ENCODE measurements around the gene ZNF446.
"Not testable (repeated sequence)": the region's sequence is repeated elsewhere in the genome, so short reads cannot be mapped to it uniquely, and the experiment has no call there.

Gene ZNF446

DNA sequence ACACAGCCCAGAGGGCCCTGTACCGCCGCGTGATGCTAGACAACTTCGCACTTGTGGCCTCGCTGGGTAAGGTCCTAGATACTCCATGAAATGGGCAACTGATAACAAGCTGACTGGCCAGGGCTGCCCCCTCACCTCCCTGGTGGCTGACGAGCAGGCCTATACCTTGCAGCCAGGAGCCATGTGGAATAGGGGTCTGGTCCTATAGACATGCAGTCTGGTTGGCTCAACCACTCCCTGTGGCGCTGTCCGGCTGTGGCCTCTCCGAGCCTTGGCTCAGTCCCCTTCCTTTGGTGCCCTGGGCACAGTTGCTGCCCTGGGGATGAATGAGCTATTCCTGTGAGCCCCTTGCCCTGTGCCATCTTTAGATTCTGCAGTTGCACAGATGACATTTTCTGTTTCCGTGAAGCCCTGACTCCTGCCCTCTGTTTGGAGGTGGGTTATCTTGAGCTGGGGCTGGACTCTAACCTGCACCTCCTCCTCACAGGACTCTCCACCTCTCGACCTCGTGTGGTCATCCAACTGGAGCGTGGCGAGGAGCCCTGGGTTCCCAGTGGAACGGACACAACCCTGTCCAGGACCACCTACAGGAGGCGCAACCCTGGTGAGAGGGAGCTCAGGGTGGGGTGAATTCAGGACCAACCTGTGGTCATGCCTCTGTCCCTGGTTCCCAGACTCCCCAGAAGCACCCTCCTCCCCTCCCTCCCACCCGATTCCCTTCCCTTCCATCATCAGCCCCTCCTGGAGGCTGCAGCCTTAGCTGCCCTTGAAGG, 6.7 kb upstream of the ZNF446 start:
- no peak for DNase-seq (ENCODE audit: low read depth in 2 of 2)

DNA sequence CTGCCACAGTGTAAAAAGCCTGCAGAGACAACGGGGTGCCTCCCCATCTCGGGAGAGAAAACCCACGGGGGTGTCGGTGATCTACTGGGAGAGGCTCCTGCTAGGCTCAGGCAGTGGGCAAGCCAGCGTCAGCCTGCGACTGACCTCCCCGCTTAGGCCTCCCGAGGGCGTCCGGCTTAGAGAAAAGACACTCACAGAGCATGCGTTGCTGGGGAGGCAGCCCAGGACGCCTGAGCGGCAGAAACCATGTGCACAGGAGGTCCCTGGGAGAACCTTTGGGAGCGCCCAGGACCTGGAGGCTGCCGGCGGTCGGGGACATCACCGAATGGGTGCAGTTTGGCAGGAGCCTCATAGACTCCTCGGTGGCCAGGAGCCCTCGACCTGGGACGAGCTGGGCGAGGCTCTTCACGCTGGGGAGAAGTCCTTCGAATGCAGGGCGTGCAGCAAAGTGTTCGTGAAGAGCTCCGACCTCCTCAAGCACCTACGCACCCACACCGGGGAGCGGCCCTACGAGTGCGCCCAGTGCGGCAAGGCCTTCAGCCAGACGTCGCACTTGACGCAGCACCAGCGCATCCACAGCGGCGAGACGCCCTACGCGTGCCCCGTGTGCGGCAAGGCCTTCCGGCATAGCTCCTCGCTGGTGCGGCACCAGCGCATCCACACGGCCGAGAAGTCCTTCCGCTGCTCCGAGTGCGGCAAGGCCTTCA, 5.2 kb upstream of the ZNF446 start:
- DNase-seq (ENCODE audit: low read depth in 2 of 2) = not testable (repeated sequence)

DNA sequence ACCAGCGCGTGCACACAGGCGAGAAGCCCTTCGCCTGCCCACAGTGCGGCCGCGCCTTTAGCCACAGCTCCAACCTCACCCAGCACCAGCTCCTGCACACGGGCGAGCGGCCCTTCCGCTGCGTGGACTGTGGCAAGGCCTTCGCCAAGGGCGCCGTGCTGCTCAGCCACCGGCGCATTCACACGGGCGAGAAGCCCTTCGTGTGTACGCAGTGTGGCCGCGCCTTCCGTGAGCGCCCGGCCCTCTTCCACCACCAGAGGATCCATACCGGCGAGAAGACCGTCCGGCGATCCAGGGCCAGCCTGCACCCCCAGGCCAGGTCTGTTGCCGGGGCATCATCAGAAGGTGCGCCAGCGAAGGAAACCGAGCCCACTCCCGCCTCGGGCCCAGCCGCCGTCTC, 4.4 kb upstream of the ZNF446 start:
- no peak for DNase-seq (ENCODE audit: low read depth in 2 of 2)

DNA sequence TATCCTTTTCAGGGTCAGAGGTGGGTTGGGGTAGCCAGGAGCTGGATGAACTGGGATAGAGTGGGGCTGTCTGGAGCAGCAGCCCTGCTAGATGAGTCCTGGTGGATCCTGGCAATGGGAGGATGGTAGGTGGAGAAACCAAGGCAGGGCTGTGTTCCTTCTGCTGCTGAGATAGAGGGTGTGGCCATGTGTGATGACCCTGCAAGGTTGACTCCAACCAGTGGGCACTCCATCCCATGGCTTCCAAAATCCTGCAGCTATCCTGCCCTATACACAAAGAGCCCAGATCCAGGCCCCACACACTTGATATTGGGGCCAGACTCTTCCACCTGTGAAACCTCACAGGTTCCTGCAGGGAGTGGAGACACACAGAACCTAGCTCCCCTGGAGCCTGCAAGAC, 2.4 kb upstream of the ZNF446 start:
- no peak for DNase-seq (ENCODE audit: low read depth in 2 of 2)

DNA sequence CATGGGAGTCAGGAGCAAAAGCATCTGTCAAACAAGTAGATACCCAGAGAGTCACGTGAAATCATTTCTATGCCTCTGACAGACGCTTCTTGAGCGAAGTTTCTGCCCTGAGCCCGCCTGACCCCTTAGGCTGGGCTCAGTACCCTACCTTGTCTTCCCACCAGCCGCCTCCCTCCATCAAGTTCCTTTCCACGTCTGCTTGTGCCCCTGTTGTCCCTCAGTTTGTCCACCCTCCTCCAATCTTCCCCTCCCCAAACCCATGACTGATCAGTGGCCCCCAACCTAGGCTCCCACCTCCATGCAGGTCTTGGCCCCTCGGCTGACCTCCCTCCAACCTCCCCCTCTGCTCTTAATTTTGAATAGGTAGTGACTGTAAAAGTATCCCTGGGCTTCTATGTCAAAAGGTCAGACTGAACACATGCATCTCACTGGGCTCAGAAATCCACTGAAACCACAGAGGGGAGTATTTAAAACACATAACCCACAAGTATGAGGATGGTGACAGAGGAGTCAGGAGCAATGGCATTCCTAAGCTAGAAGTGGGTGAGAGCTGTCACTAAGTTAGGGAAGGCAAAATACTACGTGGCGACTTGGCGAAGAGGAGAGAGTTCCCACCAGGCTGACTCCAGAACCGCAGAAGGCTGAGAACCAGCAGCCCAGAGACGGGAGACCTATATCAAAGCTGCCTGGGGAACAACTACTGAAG, 1.7 kb upstream of the ZNF446 start:
- DNase-seq (ENCODE audit: low read depth in 2 of 2) = no peak

DNA sequence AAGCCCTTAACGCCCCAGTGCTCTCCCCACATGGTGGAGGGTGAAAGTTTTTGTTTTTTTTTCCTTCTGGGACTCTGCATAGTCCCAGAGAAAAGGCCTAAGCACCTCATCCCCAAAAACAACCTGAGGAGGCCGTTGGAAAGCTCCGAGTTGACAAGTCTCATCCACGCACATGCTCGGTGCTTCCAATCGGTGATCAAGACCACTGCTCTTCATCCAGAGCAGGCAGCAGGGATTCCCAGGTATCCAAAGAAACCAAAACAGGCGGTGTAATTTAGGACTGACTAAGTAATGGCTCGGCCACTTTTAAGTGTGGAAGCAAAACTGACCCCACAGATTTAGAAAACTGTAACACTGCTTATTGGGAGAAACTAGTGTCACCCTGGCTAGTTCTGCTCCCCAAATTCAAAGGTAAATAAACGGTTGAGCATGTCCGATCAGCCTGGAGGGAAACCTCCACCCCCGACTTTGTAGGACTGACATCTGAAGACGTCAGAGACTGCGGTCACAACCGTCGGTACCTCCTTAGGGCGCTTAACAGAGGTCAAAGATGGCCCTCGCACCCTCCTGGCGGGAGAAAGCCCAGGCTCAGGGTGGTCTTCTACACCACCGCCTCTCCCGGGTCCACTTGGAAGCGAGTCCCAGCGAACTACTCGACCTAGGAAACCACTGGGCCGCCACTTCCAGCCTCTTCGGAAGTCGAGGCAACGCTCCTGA, 997 bp upstream of the ZNF446 start:
- no peak for DNase-seq (ENCODE audit: low read depth in 2 of 2)

DNA sequence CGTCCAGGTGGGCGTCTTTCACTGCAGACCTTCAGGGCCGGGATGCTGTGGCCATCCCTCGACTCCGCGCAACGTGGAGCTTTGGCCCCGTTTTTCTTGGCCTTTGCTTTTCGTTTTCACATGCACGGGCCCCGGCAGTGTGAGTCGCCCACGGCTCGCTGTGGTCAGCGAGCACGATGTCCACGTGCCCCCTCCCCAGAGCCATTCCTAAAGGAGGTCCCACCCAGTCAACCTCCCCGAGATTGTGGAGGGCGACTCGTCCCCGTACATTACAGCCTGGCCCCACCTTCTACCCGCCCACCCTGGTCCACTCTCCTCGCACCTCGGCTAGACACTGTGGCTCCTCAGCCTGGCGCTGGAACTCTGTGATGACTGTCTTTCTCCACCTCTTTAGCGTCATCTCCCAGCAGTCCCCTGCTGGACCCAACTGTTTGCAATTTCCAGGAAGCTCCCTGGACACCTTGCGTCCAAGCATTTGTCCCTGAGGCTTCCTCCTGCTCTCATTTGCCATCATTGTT, 405 bp downstream of the ZNF446 start:
- no peak for DNase-seq (ENCODE audit: low read depth in 2 of 2)

DNA sequence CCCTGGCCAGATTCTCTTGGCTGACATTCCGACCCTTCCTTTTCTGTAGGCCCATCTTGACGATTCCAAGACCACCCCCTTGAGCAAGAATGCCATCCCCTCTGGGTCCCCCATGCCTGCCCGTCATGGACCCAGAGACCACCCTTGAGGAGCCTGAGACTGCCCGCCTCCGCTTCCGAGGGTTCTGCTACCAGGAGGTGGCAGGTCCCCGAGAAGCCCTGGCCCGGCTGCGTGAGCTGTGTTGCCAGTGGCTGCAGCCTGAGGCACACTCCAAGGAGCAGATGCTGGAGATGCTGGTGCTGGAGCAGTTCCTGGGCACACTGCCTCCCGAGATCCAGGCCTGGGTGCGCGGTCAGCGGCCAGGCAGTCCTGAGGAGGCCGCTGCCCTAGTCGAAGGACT, 978 bp downstream of the ZNF446 start:
- no peak for DNase-seq (ENCODE audit: low read depth in 2 of 2)

DNA sequence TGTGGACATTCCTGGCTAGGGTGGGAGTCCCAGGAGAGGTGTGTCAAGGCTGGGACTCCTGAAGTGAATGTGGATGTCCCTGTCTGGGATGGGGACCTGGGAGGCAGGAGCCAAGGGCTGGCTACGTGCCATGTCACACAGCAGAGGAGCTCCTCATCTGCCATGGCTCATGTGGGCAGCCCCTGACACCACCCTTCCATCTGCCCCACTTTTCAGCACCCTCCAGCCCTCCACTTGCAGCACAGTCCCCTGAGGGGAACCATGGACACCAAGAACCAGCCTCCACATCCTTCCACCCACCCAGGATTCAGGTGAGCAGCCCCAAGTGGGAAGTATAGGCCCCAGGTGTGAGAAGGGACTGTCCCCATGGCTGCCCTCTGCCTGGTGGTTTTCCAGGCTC, 1.7 kb downstream of the ZNF446 start:
- DNase-seq (ENCODE audit: low read depth in 2 of 2) = no peak

DNA sequence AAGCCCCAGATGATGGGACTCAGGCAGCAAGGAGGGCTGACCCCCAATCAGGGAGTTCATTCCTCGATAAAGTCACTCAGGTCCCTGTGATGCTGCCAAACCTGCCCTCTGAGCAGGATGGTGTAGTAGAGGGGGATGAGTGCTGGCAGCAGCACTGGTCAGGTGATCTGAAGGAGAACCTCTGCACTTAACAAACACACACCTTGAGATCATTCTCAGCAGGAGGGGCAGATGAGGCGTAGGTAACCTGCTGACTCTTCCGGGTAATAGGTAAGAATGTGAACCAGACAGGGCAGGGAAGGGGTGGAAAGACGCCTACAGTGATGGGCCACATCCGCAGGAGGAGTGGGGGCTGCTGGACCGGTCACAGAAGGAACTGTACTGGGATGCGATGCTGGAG, 3.2 kb downstream of the ZNF446 start:
- DNase-seq (ENCODE audit: low read depth in 2 of 2) = no peak

DNA sequence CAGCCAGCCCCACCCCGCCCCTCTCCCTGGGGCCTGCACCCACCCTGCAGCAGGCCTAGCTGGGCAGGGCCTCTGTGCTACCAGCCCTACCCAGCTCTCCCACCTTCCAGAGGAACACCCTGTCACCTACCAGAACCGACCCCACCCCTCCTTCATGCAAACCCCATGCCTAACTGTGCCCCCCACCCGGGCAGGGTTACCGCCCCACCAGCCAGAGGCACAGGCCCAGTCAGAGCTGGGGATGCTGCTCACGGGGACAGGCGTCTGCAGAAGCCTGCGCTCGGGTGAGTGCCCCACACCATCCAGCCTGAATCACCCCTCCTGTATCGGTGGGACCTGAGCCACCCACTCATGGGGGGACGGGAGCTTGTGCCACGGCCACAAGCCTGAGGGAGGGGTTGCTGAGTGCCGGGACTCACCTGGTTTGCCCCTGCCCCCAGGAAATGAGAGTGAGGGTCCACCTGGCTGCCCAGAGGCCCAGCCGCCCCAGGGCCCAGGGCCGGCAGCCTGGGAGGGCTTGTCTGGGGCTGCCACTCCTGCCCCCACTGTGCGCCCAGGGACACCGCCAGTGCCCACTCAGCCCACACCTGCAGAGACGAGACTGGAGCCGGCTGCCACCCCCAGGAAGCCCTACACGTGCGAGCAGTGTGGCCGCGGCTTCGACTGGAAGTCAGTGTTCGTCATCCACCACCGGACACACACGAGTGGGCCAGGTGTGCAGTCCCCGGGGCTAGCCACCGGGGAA, 3.8 kb downstream of the ZNF446 start:
- DNase-seq (ENCODE audit: low read depth in 2 of 2) = no peak

DNA sequence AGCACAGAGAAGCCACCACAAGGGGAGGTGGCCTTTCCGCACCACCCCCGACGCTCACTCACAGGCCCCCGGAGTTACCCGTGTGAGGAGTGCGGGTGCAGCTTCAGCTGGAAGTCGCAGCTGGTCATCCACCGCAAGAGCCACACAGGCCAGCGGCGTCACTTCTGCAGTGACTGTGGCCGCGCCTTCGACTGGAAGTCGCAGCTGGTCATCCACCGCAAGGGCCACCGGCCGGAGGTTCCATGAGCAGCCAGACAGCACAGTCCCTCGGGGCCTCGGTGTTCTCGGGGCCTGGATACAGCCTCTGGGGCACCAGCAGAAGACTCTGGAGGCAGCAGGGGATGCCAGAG, 4.3 kb downstream of the ZNF446 start:
- DNase-seq (ENCODE audit: low read depth in 2 of 2) = no peak

DNA sequence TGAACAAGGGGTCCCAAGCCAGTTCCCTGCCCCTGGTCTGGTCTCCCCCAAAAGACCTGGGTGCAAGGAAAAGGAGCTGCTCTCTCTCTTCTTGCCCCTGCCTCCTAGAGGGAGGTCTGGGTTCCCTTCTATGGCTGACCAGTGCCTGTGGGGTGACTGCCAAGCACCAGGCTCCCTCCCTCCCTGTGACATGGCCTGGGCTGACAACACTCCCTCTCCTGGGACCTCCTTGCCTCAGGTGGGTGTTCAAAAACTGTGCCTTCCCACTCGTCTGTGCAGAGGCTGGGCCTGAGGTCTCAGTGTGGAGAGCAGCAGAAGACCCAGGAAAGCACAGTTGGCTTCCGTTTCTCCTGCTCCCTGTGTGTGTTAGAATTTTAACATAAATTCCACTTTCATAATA, 4.7 kb downstream of the ZNF446 start:
- no peak for DNase-seq (ENCODE audit: low read depth in 2 of 2)

DNA sequence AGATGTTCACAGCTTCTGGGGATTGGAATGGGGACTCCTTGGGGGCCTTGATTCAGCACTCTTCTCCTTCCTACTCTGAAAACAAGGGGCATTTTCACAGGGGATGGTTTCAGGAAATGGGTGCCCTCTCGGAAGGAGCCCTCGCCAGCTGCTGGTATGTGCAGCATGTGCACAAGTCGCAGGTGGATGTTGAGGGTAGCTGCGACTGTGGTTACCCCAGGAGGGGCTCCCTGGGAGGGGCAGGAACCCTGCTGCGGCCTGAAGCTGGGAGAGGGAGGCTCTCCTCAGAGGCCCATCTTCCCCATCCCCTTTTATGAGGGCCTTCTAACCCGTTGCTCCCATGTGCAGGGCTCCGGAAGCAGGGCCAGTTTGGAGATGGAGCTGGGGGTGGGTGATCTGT, 6.2 kb downstream of the ZNF446 start:
- no peak for DNase-seq (ENCODE audit: low read depth in 2 of 2)

DNA sequence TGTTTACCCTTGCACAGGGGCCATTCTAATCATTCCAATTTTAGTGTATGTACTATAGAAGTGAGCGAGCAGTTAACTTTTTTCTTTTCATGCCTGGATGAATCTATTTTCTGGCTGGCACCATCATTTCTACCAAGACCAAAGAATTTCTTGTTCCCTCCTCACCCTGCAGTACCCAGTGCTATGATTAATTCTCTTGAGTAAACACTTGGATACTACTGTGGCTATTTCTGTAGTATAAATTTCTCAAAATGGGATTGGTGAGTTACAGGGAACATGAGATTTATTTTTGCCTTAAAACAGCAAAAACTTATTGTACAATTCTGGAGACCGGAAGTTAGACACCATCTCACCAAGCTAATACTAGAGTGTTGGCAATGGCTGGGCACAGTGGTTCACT, 7.6 kb downstream of the ZNF446 start:
- no peak for DNase-seq (ENCODE audit: low read depth in 2 of 2)

DNA sequence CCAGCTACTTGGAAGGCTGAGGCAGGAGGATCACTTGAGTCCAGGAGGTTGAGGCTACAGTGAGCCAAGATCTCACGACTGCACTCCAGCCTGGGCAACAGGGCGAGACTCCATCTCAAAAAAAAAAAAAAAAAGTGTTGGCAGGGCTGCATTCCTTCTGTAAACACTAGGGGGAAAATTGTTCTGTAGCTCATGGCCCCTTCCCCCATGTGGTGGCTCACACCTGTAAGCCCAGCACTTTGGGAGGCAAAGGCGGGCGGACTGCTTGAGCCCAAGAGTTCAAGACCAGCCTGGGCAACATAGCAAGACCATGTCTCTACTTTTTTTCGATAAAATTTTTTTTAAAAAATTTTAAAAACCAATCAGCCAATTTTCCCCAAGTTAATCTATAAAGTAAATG, 8.2 kb downstream of the ZNF446 start:
- DNase-seq (ENCODE audit: low read depth in 2 of 2) = not testable (repeated sequence)

DNA sequence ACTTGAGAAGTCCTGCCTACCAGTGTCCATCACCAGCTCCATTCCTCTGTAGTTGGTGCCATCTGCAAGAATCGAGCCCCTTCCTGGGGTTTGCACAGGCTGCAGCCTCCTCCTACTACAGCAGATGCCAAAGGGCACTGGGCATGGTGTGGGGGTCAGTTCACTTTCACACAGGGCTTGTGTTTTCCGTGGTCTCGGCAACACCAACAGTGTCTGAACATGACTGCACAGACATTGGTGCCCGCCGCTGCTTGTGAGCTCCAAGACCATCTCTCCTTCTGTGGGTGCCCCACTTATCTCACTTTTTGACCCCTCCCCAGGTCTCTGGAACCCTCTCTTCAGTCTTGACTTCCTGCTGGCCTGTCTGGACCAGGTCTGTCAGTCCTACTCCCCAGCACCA, 15.2 kb downstream of the ZNF446 start:
- no peak for DNase-seq (ENCODE audit: low read depth in 2 of 2)

DNA sequence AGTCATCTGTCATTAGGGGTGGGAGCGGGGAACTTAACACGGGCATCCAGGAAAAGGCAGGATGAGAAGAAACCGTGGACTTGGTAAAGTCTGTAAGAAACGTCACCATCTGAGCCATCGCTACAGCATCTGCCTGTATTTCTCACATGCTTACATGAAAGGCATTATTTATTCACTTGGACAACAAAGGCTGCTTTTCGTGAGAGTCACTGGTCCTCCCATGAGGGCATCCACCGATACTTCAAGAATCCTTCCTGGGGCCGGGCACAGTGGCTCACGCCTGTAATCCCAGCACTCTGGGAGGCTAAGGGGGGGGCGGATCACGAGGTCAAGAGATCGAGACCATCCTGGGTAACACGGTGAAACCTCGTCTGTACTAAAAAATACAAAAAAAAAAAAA, 16.1 kb downstream of the ZNF446 start:
- DNase-seq (ENCODE audit: low read depth in 2 of 2) = no peak

DNA sequence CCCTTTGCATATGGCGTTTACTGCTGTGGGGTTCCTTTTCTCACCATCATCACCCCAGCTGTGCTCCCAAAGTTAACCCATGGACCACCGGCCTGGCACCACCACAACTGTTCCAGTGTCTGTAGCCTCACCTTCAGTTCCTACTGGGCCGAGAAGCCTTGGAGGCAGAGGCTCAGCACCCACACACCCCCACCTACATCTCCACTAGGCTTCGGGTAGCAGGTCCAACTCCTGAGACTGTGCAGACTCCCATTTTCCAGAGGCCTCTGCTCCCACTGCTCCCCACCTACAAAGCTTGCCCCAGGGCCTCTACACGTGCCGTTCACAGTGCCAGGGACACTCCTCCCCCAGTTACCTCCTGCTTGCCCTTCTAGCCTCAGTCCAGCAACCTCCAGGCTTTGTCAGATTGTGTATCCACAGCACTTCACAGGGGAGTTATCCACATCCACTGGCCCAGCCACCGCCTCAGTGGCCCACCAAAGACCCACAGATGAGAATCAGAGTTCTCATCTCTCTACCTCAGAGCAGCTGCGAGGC, 21.6 kb downstream of the ZNF446 start:
- no peak for DNase-seq (ENCODE audit: low read depth in 2 of 2)

DNA sequence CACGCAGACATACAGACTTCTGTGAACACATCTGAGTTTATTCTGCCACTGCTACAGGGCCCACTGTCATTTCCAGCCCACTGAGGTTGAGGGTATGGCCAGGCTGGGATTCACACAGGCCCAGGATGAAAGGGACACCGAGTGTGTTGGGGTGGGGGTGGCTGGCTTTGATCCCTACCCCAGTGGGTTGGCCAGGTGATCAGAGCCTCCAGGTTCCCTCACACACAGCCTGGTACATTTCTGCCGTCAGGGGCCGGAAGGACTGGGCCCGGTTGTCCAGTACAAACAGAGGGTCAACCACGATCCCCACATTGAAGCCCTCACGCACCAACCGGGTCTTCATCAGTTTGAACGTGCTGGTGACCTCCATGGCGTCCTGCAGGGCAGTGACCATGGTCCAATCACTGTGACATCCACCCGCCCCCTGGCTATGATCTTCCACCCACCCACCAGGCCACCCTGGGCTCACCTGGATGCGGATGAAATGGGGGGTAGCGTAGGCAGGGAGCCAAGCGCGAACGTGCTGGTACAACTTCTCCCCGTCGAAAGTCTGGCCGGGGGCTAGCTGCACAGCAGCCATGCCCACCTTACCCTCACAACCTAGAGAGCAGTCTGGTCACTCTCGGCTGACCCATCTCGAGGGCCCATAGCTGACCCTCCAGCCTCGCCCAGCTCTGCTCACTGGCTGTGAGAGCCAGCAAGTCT, 22.3 kb downstream of the ZNF446 start:
- no peak for DNase-seq (ENCODE audit: low read depth in 2 of 2)

Measured in stimulated activated CD8-positive, alpha-beta memory T cell treated with anti-CD3 and anti-CD28 coated beads, Interleukin-7, amount 100 ng/mL, for 1 hour (primary cell).